ENCODE data around the gene ARSI. TPM values are rescaled to one million over a fixed set of nuclear protein-coding genes. Genes with fewer than 3 reads are reported as not detected.
A peak's percentile ranks its signal among the peaks of the same experiment; 100 is the strongest.

The ARSI gene
- total RNA-seq, 1 donor, result 4.7 TPM

DNA sequence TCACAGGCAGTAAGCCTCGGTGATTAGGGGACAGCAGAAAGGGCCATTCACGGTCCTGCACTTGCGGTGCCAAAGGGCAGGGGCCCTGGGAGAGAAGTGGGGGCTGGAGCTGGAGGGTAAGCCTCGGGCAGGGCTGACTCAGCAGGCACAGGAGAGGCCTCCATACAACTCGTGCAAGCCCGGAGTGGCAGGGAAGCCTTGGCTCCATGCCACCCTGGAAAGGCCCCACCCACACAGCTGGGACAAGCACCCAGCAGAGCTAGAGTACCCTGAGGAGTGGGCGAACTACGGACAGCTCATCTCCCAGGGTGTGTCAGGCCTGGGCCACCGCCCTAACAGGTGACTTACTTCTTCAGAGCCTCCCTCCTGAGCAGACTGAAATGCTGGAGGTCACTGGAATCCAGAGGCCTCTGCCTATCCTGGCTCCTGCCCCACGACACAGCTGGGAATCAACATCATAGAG, 7.5 kb downstream of the ARSI start:
- DNase-seq (ENCODE audit: insufficient read length, low spot score, missing footprints), result peak; percentile 94
- no peaks in the 10 kb centered on the region for H4K20me1 ChIP-seq (ENCODE audit: insufficient read depth, low read length)
- peak overlapping the region; percentile 60 for H3K27ac ChIP-seq (ENCODE audit: low read depth, low read length)
- no peaks in the 10 kb centered on the region for H3K27me3 ChIP-seq (ENCODE audit: insufficient read depth, low read length)
- TF ChIP-seq, protein P1, sequence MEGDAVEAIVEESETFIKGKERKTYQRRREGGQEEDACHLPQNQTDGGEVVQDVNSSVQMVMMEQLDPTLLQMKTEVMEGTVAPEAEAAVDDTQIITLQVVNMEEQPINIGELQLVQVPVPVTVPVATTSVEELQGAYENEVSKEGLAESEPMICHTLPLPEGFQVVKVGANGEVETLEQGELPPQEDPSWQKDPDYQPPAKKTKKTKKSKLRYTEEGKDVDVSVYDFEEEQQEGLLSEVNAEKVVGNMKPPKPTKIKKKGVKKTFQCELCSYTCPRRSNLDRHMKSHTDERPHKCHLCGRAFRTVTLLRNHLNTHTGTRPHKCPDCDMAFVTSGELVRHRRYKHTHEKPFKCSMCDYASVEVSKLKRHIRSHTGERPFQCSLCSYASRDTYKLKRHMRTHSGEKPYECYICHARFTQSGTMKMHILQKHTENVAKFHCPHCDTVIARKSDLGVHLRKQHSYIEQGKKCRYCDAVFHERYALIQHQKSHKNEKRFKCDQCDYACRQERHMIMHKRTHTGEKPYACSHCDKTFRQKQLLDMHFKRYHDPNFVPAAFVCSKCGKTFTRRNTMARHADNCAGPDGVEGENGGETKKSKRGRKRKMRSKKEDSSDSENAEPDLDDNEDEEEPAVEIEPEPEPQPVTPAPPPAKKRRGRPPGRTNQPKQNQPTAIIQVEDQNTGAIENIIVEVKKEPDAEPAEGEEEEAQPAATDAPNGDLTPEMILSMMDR (IDR thresholded peaks at IDR 0.05; ENCODE audit: extremely low read depth, low read depth, low read length), result no peak
- no peaks in the 10 kb centered on the region for H3K9me3 ChIP-seq (ENCODE audit: low read depth, low read length)
- H3K4me3 ChIP-seq (ENCODE audit: insufficient read depth, low read length), result no peak overlapping the region
- H2AFZ ChIP-seq (ENCODE audit: low read length), result peak overlapping the region; percentile 21
- peak overlapping the region; percentile 22 for H3K4me2 ChIP-seq (ENCODE audit: insufficient read depth, low read length)
- peaks cover 3% of the 10 kb centered on the region for H3K36me3 ChIP-seq (ENCODE audit: insufficient read depth, low read length)
- peaks cover 40% of the 10 kb centered on the region for H3K4me1 ChIP-seq (ENCODE audit: insufficient read depth, low read length)
- no peaks in the 10 kb centered on the region for H3K79me2 ChIP-seq (ENCODE audit: insufficient read depth, low read length)

DNA sequence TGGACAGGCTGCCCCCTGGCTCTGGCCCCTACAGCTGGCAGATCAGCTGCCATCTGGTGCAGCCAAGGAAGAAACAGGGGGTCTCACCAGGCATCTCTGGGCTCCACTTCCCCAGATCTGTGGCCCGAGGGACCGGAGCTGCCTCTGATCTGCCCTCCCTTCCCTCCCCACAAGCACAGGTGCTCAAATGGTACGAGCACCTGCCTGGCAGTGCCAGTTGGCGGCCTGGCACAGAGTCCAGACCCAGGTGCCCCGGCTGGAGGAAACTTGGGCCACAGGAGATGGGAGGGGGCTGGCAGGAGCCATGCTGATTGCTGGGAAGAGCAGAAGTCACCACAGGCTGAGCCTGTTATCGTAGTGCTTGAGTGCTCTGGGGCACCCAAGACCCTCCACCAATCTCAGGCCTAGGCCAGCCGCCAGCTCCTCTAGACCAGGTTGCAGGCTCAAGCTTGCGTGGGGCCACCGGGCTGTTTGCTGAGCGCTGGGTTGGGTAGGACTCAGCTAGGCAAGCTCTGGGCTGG, 8.1 kb downstream of the ARSI start:
- no peak overlapping the region for H3K4me2 ChIP-seq (ENCODE audit: insufficient read depth, low read length)
- H3K9me3 ChIP-seq (ENCODE audit: low read depth, low read length), result no peaks in the 10 kb centered on the region
- TF ChIP-seq, protein P1 (IDR thresholded peaks at IDR 0.05; ENCODE audit: extremely low read depth, low read depth, low read length), result no peak
- peaks cover 3% of the 10 kb centered on the region for H3K36me3 ChIP-seq (ENCODE audit: insufficient read depth, low read length)
- H3K4me1 ChIP-seq (ENCODE audit: insufficient read depth, low read length), result peaks cover 34% of the 10 kb centered on the region
- no peak for DNase-seq (ENCODE audit: insufficient read length, low spot score, missing footprints)
- H3K79me2 ChIP-seq (ENCODE audit: insufficient read depth, low read length), result no peaks in the 10 kb centered on the region
- no peaks in the 10 kb centered on the region for H4K20me1 ChIP-seq (ENCODE audit: insufficient read depth, low read length)
- peak overlapping the region; percentile 60 for H3K27ac ChIP-seq (ENCODE audit: low read depth, low read length)
- H3K4me3 ChIP-seq (ENCODE audit: insufficient read depth, low read length), result no peak overlapping the region
- H3K27me3 ChIP-seq (ENCODE audit: insufficient read depth, low read length), result no peaks in the 10 kb centered on the region
- no peak overlapping the region for H2AFZ ChIP-seq (ENCODE audit: low read length)

DNA sequence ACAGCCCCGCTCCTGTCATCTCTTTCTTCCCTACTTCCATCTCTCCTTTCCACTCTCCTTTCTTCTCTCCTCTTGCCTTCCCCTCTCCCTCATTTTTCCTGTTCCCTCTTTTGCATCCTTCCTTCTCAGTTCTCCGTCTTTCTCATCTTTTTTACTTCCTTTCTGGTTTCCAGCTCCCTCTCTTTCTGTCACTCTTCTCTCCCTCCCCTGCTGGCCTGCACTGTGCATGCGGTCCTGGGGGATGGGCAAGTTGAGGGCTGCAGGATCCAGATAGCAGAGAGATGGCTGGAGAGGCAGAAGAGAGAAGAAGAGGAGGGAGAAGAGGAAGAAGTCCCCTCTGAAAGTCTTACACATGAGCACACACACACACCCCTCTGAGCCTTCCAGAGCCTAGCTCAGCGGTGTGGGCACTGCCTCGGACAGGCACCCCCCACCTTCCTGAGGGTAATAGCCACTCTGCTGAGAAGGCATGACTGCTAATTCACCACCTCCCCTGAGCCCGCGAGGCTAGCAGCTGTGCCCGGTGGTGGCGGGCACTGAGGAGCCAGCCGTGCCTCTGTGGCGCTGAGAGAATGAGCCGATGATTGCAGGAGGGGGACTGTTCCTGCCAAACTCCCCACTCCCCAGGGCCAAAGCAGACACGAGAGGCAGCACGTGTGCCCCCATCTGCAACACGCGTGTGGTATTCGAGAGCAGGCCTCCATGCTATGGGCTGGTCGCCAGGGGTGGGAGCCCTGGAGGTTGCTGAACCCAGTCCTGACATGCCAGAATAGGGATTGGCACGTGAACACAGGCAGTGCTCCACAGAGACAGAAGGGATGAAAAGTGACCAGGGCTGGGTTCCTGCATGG, 9.4 kb downstream of the ARSI start:
- no peak overlapping the region for H3K4me3 ChIP-seq (ENCODE audit: insufficient read depth, low read length)
- H3K4me2 ChIP-seq (ENCODE audit: insufficient read depth, low read length), result no peak overlapping the region
- H3K4me1 ChIP-seq (ENCODE audit: insufficient read depth, low read length), result peaks cover 24% of the 10 kb centered on the region
- H3K27me3 ChIP-seq (ENCODE audit: insufficient read depth, low read length), result no peaks in the 10 kb centered on the region
- H3K9me3 ChIP-seq (ENCODE audit: low read depth, low read length), result no peaks in the 10 kb centered on the region
- H3K79me2 ChIP-seq (ENCODE audit: insufficient read depth, low read length), result no peaks in the 10 kb centered on the region
- H2AFZ ChIP-seq (ENCODE audit: low read length), result no peak overlapping the region
- H4K20me1 ChIP-seq (ENCODE audit: insufficient read depth, low read length), result no peaks in the 10 kb centered on the region
- H3K36me3 ChIP-seq (ENCODE audit: insufficient read depth, low read length), result peaks cover 3% of the 10 kb centered on the region
- no peak for DNase-seq (ENCODE audit: insufficient read length, low spot score, missing footprints)
- no peak overlapping the region for H3K27ac ChIP-seq (ENCODE audit: low read depth, low read length)
- TF ChIP-seq, protein P1 (IDR thresholded peaks at IDR 0.05; ENCODE audit: extremely low read depth, low read depth, low read length), result no peak

Data from osteoblast (primary cell).